GM10266 (cell line): ENCODE data around the gene GNG7.

Experiments used
- DNase-seq: peaks from one replicate; pipeline ENCODE4 v3.0.0; 2012; ENCODE audit errors: extremely low spot score
- TF ChIP-seq, protein P1 (sequence below): IDR thresholded peaks from 2 replicates; pipeline ENCODE4 v1.5.1; 2012; ENCODE audit warnings: mild to moderate bottlenecking, low read depth; ENCODE audit not compliant: control insufficient read depth, insufficient read depth; ENCODE audit errors: missing control alignments

Gene GNG7

DNA sequence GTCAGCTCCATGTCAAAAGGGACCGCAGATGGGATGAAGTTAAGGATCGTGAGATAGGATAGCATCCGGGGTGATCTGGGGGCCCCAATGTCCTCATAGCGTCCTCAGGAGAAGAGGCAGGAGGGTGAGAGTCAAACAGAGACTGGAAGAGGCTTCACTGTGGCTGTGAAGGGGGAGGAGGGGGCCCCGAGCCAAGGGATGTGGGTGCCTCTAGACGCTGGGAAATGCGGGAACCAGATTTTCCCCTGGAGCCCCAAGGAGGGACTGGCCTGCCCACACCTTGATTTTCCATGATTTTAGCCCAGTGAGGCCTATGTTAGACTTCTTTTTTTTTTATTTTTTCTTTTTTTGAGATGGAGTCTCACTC is 61.2 kb downstream of the GNG7 start:
- no peak for DNase-seq
- TF ChIP-seq, protein P1, sequence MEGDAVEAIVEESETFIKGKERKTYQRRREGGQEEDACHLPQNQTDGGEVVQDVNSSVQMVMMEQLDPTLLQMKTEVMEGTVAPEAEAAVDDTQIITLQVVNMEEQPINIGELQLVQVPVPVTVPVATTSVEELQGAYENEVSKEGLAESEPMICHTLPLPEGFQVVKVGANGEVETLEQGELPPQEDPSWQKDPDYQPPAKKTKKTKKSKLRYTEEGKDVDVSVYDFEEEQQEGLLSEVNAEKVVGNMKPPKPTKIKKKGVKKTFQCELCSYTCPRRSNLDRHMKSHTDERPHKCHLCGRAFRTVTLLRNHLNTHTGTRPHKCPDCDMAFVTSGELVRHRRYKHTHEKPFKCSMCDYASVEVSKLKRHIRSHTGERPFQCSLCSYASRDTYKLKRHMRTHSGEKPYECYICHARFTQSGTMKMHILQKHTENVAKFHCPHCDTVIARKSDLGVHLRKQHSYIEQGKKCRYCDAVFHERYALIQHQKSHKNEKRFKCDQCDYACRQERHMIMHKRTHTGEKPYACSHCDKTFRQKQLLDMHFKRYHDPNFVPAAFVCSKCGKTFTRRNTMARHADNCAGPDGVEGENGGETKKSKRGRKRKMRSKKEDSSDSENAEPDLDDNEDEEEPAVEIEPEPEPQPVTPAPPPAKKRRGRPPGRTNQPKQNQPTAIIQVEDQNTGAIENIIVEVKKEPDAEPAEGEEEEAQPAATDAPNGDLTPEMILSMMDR: no peak

DNA sequence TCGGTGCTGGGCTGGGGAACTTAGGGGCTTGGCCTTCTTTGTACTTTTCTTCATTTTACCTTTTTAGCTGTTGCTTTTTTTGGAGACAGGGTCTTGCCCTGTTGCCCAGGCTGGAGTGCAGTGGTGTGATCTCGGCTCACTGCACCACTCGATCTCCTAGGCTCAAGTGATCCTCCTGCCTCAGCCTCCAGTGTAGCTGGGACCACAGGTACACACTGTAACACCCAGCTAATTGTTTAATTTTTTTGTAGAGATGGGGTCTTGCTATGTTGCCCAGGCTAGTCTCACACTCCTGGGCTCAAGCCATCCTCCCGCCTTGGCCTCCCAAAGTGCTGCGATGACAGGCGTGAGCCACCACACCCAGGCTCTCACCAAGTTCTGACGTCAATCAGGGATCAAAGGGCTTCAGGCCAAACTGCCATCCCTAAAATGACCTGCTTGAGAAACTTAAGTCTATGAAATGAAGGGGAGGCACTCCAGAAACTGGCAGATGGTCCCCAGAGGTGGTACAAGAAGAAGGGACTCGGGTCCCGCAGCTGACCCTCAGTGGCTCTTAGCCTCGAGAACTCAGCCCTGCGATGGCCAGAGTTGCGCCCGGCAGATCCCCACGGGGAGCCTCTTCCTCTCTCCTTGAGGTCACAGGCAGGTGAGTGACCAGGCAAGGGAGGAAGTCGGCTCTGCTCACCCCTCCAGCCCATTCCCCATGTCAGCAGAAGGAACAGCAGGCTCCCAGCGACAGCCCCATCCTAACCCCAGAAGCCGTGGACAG is 61.7 kb downstream of the GNG7 start:
- TF ChIP-seq, protein P1: no peak
- DNase-seq: no peak

DNA sequence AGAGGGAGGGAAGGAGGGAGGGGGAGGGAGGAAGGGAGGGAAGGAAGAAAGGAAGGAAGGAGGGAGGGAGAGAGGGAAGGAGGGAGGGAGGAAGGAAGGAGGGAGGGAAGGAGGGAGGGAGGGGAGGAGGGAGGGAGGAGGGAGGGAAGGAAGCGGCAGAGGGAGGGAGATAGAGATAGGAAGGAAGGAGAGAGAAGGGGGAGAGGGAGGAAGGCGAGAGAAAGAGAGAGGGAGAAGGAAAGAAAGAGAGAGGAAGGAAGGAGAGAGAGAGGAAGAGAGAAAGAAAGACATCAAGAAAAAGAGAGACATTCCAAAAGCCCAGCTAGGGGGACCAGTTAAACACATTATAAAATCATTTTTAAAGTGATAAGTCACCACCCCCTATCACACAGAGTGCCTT is 62.5 kb downstream of the GNG7 start:
- no peak for DNase-seq
- TF ChIP-seq, protein P1: no peak

DNA sequence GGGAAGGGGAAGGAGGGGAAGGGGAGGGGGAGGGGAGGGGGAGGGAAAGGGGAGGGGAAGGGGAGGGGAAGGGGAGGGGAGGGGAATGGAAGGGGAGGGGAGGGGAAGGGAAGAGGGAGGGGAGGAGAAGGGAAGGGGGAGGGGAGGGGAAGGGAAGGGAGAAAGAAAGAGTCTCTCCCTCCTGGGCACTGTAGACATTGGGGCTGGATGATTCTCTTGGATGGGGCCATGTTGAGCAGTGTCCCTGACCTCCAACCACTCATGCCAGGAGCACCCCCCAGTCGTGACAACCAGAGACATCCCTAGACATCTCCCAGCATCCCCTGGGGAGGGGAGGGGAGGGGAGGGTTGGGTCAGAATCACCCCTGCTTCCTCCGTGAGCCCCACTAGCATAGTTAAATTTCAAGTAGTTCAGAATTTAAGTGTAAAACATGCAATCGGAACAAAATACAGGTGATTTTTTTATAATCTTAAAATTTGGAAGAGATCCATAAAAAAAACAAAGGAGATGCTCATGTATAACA is 64.0 kb downstream of the GNG7 start:
- DNase-seq: no peak

DNA sequence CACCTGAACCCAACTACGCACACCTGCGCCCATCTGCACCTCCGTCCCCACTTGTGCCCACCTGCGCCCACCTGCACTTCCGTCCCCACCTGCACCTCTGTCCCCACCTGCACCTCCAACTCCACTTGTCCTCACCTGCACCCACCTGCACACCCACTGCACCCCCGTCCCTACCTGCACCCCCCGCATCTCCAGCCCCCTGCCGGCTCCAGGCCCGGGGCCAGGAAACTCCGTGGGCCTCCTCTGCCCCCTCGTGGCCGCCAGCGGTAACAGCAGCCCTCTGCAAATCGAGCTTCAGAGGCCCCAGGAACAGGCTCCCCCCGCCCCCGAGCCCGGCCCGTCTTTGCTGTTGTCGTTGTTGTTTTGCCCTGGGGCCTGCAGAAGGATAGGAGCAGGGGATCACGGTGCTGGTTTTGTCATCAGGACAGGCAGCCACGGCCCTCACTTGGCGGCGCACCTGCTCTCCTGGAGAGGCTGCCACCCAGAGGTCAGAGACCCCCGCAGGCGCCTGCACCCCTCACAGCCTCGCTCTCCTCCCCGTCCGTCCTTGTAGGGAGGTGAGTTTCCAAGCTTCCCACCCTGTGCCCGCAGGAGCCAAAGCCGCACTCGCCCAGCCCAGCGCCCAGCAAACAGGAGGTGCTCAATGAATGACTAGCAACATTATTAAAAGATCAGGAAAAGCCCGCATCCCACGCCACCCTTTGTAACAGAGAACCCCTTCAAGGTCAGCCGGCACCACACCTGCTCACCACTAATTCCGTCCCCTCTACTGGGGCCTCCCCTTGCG is 65.4 kb downstream of the GNG7 start:
- peak; percentile 89 for DNase-seq

More for the DNA sequence above, 64.0 kb downstream of the GNG7 start:
- TF ChIP-seq, protein P1: no peak

DNA sequence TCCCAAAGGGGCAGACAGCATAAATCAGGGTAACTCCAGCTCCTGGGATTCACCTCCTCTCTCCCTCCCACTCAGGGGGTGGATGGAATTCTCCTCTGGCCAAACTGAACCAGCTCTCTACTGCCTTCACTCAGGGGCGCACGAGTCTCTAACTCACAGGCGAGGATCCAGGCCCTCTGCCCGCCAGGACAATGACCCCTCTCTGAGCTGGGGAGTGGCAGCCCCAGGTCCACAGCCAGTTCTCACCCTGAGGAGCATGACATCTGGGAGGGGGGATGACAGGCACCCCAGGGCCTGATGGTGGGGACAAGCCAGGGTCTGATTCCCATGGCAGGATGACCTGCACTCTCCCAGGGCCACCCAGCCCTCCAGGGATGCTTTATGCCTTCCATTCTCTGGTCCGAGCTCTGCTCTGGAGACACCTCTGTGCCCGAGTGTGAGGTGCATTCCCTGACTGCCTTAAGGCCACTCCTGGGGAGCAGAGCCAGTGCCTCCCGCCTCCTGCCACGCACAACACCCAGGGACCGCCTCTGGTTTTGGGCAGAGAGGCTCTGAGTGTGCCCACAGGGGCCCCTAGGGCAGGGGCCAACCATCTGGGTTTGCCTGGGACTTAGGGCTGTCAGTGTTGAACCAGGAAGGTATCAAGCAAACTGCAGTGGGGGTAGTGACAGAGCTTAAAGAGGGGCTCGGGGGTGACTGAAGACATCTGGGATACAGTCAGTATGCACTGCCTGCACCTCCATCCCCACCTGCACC is 66.2 kb downstream of the GNG7 start:
- DNase-seq: no peak
- TF ChIP-seq, protein P1: no peak

More for the DNA sequence above, 65.4 kb downstream of the GNG7 start:
- TF ChIP-seq, protein P1: peak; percentile 89
